UCSD-AML1 (cell line): ENCODE measurements around the gene ADAM10.
"Not testable (repeated sequence)": the region's sequence is repeated elsewhere in the genome, so short reads cannot be mapped to it uniquely, and the experiment has no call there.

Experiments used
- DNase-seq: peaks from one replicate; lab custom pipeline; 2025; ENCODE audit not compliant: unreplicated experiment; lab: John Stamatoyannopoulos, UW

Gene ADAM10, protein sequence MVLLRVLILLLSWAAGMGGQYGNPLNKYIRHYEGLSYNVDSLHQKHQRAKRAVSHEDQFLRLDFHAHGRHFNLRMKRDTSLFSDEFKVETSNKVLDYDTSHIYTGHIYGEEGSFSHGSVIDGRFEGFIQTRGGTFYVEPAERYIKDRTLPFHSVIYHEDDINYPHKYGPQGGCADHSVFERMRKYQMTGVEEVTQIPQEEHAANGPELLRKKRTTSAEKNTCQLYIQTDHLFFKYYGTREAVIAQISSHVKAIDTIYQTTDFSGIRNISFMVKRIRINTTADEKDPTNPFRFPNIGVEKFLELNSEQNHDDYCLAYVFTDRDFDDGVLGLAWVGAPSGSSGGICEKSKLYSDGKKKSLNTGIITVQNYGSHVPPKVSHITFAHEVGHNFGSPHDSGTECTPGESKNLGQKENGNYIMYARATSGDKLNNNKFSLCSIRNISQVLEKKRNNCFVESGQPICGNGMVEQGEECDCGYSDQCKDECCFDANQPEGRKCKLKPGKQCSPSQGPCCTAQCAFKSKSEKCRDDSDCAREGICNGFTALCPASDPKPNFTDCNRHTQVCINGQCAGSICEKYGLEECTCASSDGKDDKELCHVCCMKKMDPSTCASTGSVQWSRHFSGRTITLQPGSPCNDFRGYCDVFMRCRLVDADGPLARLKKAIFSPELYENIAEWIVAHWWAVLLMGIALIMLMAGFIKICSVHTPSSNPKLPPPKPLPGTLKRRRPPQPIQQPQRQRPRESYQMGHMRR

DNA sequence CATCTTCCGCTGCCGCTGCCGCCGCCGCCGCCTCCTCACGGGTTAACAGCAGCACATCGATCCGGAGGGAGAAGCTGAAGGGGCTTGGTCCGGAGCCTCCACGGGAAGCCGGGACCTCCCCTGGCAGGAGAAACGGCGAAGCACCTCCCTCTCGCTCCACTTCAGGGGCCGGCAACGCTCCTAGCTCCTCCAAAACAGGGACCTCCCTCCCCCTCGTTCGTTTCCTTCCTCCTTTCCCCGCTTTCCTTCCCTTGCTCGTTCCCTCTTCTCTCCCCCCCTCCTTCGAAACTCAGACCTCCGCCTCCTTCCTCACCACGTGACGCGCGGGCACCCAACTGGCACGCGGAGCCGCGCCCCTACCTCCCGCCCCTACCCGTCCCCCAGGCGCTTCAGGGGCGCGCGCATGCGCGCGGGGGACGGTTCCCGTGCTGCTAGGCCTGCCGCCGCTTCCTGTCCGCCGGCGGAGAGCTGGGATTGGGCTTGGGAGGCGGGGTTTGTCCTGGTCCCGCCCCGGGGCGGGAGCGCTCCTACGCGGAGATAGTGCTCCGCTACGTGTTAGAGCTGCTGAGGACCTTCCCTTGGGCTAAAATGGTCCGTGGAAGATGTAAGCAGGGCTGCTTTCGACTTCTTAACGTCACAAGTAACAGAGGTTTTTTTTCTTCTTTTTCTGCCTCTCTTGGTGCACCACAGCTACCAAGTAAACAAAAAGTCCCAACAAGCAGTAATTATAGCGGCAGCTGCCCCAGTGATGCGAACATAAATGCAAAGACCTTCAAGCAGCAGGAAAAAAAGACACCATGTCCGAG is at the start of gene ADAM10:
ADAM10 (minus strand) TSS at position 176 of the 806 bp plus-strand sequence; CDS start at position 3, 173 bp downstream.
- DNase-seq, result peak; percentile 100

DNA sequence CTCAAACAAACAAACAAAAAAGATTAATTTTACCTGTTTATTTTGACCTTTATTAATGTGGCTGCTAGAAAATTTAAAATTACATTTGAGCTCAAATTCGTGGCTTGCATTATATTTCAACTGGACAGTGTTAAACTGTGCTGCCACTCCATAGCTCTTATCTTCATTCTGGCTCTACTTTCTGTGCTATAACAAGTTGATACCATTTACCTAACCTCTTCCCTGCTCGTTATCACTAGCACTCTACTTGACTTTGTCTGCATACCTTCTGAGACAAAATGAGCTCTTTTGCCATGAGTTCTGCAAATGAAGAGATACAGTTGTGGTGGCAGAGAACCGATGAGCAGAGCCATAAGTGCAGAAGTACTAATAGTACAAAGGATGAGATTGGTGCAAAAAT is 48.0 kb upstream of the ADAM10 start:
- DNase-seq, result no peak

DNA sequence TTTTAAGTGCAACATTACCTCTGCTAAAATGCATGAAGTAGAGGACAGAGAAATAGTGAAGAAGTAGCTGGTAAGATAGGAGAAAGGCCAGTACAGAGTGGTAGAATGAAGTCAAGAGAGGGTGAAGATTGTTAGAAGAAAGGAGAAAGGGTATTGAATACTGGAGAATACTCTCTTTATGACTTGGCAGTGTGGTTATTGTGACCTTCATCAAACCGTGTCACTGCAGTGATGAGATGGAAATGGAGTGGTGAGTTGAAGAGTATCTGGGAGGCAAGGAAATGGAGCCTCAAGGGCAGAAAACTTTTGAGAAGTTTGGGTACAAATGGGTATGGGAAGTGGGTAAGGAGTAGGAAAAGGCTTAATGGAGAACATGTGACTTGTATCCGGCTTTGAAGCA is 46.3 kb upstream of the ADAM10 start:
- DNase-seq, result no peak

DNA sequence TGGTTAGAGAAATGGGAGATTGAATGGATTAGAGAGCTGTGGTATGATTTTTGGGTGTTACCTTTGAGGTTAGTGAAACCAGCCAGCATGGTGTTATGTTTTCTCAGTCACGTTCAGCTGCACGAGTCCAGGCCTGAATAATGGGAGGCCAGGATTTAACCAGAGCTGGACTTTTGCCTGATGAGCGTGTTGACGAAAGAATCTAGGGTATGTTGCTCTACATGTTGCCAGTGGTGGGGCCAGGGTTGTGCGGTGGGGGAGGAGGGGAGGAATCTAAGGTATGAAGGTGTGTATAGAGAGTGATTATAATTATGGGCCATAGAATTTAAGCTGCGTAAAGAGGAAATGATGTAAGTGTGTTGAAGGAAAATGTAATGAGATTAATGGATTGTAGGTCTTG is 44.4 kb upstream of the ADAM10 start:
- no peak for DNase-seq

DNA sequence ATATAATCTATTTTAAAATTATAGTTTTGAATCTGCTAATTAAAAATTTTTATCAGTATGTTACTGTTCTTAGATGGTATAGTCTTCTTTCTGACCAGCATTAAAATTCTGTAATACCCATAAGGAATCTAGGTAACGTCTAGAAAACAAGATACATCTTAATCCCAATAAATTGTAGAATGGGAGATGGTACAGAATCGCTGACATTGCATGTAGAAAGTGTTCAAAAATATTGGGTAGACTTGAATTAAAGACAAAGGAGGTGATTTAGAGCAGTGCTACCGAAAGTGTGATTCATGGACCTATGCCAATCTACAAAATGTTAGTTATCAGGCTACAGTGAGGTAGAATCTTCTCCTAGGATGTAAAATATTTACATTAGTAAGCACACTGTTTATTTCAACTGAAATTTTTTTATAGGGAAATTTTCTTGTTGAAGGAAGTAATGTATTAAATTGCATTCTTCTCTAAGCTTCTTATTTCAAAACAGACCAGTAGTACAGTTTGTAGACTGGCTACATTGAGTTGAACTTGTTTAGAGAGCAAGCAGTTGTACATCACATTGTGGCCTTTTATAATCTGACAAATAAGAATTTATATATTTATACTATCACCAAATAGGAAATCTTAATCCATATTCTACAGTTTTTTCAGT is 38.7 kb upstream of the ADAM10 start:
- DNase-seq, result no peak

DNA sequence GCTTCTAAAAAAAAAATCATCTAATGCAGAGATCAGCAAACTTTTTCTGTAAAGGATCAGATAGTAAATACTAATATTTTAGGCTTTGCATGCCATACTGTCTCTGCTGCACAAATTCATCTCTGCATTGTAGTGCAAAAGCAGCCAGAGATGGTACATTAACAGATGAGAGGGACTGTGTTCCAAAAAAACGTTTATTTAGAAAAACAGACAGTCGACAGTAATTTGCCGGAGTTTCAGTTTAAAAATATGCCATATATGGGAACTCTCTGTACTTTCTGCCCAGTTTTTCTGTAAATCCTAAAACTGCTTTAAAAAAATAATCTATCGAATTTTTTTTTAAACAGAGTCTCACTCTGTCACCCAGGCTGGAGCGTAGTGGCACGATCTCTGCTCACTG is 35.8 kb upstream of the ADAM10 start:
- no peak for DNase-seq

DNA sequence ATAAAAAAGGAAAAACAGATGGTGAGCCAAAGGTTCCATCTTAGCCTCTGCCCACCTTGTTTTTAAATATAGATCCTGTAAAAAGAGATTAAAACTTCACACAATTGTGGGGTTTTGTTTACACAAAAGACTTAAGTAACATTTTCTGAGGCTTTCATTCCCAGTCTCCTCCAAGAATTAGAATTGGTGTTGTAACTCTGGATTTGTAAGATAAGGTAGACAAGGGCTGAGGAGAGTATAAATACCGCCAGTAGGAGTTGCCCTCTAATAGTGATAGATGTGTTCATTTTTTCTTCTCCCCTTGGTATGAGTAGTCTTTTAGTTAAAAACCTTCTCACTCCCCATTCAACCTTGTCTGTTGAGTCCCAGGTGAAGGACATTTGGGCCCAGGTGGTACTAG is 30.0 kb upstream of the ADAM10 start:
- no peak for DNase-seq

DNA sequence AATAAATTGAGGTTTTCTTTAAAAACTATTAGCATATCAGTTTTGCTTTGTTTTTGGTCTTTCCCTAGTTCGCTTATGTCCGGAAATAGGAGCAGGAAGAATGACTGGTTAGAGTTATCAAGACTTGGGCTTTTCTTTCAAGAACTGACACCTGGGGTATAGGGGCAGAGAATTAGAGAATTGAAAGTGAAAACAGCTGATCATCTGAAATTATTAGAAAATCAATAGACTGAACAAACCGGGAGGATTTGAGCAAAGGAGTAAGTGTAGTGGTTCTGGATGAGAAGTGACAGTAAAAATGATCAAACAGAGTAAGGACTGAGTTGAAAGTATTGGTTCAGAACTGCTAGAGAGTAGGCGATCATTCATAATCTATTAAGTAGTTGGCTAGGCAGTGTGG is 27.6 kb upstream of the ADAM10 start:
- no peak for DNase-seq

DNA sequence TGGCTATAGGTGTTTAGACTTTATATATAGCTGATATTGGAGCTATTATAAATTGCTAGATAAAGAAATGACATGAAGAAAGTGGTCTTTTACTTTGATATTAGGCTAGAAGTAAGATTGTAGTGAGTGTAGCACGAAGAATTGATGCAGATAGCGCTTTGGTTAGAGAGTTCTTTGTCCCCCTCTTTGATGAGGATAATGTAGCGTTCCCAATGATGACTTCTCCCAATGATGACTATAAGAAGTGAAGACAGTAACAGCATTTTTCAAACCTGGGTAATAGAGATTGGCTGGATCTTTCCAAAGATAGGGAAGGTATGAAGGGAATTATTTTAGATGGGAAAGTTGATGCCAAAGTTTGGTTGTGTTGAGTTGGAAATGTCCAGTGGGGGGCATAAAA is 25.9 kb upstream of the ADAM10 start:
- DNase-seq, result no peak

DNA sequence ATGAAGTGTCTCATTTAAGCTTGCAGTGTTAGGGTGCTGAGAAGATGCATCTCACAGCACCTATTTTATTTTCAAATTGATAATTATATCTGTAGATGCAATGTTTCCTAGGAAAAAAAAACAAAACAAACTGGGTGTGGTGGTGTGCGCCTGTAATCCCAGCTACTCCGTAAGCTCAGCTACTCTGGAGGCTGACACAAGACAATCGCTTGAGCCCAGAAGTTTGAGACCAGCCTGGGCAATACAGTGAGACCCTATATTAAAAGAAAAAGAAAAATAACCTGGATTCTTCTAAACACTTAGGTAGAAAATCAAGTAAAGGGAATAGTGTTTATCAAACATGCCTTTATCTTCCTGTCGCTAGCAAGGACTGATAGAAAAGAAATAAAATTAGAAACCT is 23.5 kb upstream of the ADAM10 start:
- DNase-seq, result no peak

DNA sequence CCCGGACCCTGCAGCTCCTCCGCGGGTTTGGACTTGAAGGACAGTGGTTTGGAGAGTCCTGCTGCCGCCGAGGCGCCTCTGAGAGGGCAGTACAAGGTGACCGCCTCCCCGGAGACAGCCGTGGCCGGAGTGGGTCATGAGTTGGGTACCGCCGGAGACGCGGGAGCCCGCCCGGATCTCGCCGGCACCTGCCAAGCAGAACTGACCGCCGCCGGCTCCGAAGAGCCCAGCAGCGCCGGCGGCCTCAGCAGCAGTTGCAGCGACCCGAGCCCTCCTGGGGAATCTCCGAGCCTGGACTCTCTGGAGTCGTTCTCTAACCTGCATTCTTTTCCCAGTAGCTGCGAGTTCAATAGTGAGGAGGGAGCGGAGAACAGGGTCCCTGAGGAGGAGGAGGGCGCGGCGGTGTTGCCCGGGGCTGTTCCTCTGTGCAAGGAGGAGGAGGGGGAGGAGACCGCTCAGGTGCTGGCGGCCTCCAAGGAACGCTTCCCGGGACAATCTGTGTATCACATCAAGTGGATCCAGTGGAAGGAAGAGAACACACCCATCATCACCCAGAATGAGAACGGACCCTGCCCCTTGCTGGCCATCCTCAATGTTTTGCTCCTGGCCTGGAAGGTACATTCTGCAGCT is 22.2 kb upstream of the ADAM10 start:
- peak; percentile 48 for DNase-seq

DNA sequence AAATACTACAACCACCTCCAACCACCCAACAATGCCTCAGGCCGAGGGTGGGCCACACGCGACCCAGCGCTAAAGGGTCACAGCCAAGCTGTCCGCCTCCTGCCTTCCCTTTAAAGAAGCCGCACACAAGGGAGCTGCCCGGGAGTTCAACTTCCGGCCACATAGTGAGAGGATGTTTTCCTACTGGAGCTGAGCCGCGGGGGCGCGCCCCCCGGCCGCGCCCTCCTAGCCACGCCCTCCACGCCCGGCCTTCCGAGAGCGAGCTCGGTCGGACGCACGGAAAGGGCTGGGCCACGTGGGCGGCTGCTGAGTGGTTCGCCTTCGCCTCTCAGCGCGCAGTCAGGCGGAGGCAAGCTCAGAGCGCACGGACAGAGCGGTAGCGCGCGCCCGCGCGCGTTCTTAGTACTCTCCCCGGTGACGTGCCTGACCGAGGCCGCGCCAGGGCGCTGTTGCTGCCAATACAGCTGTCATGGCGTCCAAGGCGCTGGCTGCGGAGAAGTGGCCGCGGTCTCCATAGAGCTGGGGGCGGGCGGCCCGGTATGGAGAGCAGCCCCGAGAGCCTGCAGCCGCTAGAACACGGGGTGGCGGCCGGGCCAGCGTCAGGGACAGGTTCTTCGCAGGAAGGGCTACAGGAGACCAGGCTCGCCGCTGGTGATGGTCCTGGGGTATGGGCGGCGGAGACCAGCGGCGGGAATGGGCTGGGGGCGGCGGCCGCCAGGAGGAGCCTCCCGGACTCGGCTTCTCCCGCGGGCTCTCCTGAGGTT is 21.5 kb upstream of the ADAM10 start, which contains the start of gene MINDY2:
MINDY2 (plus strand) TSS at position 446 of the 764 bp plus-strand sequence; CDS start at position 540, 94 bp downstream.
- DNase-seq, result peak; percentile 99

DNA sequence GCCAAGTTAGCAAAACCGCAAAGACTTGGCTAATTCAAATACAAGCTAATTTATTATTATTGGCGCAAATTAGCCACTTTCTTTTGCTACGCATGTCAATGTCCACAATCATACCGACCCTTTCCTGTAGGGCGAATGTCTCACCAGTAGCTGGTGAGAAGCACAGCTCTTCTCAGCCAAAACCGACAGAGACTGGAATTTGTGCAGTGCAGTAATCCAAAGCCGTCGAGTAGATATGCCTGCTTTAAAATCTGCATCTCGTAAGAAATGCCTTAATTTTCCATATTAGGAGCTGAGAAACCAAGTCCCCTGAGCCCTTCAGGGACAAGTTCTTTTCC is 21.0 kb upstream of the ADAM10 start:
- no peak for DNase-seq

DNA sequence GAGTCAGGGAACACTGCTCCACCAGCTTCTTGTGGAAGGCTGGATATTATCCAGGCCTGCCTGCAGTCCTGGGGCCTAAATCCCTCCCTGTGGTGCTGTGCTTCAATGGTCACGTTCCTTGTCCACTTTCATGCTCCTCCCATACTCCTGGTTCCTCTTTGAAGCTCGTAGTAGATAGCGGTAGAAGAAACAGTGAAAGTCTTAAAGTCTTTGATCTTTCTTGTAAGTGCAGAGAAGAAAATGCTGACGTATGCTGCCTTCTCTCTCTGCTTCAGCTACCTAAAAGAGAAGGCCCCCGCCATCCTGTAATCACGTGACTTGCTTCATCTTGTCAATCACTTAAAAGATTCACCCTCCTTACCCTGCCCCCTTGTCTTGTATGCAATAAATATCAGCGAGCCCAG is 19.1 kb upstream of the ADAM10 start:
- DNase-seq, result not testable (repeated sequence)

DNA sequence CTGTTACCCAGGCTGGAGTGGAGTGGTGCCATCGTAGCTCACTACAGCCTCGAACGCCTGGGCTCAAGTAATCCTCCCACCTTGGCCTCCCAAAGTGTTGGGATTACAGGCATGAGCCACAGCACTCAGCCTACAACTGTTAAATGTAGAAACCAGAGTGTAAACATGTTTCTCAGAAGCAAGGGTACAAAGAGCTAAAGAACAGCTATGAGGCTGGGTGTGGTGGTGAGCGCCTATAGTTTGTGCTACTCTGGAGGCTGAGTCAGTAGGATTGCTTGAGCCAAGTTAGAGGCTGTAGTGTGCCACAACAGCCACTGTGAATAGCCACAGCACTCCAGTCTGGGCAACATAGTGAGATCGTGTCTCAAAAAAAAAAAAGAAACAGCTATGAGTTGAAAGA is 16.8 kb upstream of the ADAM10 start:
- DNase-seq, result no peak

DNA sequence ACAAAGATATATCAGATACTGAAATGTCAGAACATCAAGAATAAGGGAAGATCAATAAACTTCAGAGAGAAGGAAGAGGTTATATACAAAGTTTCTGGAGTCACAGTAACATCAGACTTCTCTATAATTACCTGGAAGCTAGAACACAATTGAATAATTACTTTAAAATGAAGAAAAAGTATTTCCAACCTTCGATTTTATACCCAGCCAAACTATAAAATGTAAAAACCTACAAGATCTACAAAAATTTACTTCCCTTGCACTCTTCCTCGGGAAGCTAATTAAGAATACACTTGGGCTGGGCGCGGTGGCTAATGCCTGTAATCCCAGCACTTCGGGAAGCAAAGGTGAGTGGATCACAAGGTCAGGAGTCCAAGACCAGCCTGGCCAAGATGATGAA is 15.0 kb upstream of the ADAM10 start:
- no peak for DNase-seq

DNA sequence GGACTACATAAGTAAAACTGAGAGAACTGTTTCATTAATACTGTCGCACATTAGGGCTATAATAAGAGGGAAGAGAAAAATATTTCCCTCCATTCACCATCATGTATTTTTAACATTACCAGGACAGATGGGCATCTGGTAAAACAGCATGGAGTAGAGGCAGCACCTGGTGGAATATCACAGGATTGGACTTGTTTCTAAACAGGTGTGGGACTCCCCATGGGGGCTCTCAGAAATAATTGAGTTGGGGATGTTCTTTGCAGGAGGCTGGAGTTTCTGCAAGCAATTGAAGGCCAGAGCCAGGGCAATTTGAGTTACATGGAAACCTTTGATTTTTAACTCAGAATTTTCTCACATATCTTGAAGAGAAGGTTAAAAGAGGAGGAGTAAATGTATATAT is 13.2 kb upstream of the ADAM10 start:
- no peak for DNase-seq

DNA sequence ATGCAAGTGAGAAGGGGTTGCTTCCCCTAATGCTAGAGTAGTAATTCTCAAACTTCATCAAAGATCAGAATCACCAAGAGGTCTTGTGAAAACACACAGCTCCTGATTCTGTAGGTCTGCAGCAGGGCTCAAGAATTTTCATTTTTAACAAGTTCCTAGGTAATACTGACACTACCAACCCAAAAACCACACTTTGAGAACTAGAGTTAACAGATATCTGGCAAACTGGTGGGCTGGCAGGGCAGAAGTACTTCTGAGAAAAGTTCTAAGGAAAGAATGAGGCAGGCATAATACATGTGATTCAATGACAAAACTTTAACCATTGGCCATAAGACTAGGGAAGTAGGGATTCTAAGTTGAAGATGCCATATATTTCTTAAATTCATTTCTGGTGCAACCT is 12.8 kb upstream of the ADAM10 start:
- DNase-seq, result no peak

DNA sequence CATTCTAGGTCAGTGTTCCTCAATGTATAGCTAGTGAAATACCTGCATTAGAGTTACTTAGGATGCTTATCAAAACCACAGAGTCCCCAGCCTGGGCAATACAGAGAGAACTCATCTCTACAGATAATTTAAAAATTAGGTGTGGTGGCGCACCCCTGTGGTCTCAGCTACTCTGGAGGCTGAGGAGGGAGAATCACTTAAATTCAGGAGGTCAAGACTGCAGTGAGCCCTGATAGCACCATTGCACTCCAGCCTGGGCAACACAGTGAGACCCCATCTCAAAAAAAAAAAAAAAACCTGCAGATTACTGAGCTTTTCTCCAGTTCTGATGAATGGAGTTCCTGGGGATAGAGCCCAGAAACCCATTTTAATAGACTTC is 11.5 kb upstream of the ADAM10 start:
- no peak for DNase-seq
